CD4-positive, alpha-beta memory T cell (primary cell): ENCODE data around the gene TXLNA. TPM values are rescaled to one million over a fixed set of nuclear protein-coding genes. Genes with fewer than 3 reads are reported as not detected.

Experiments
- CTCF ChIA-PET: fragments of 350-600 bp; sonication (Branson Sonifier 250); formaldehyde crosslinking; loops from one replicate; lab custom pipeline; 2021; ENCODE audit warnings: inconsistent platforms; ENCODE audit not compliant: partially characterized antibody; lab: Charles Lee
- POLR2A ChIA-PET: fragments of 350-600 bp; sonication (Branson Sonifier 250); formaldehyde crosslinking; loops from one replicate; lab custom pipeline; 2021; ENCODE audit not compliant: partially characterized antibody; lab: Charles Lee
- DNase-seq, 5 donors: peaks; one replicate each; pipeline versions ENCODE4 v3.0.0 to v3.0.0-alpha.2; 2020 to 2022; ENCODE audit warnings: mixed read lengths in 1 of 5
- H3K27ac ChIP-seq: one replicate; pipeline ENCODE4 v1.7.0; 2013; ENCODE audit warnings: low read depth, low read length
- H3K27me3 ChIP-seq: 2 replicates; pipeline ENCODE4 v1.7.0; 2013; ENCODE audit warnings: mild to moderate bottlenecking, low read length, moderate library complexity; ENCODE audit not compliant: insufficient read depth
- H3K36me3 ChIP-seq: 2 replicates; pipeline ENCODE4 v1.7.0; 2013; ENCODE audit warnings: mild to moderate bottlenecking, low read length, moderate library complexity; ENCODE audit not compliant: insufficient read depth
- H3K4me1 ChIP-seq: 2 replicates; pipeline ENCODE4 v1.7.0; 2013; ENCODE audit warnings: mild to moderate bottlenecking, low read length, moderate library complexity; ENCODE audit not compliant: insufficient read depth
- H3K4me3 ChIP-seq, 2 donors: one replicate each; pipeline ENCODE4 v1.7.0; 2013; ENCODE audit warnings: low read length in 2 of 2, mild to moderate bottlenecking in 1 of 2
- H3K9me3 ChIP-seq, 2 donors: one replicate each; pipeline ENCODE4 v1.7.0; 2013; ENCODE audit warnings: low read length in 2 of 2, control low read depth in 1 of 2; ENCODE audit not compliant: control insufficient read depth in 1 of 2
- H3K27ac Mint-ChIP-seq, 7 donors: one replicate each; pipeline ENCODE4 v1.8.0; 2020 to 2021; ENCODE audit warnings: mixed read lengths in 7 of 7, mild to moderate bottlenecking in 6 of 7, inconsistent platforms in 3 of 7, moderate library complexity in 3 of 7
- H3K27me3 Mint-ChIP-seq, 2 donors: one replicate each; pipeline ENCODE4 v1.8.0; 2020 to 2021; ENCODE audit warnings: mixed read lengths in 2 of 2
- H3K36me3 Mint-ChIP-seq, 2 donors: one replicate each; pipeline ENCODE4 v1.8.0; 2020 to 2021; ENCODE audit warnings: mixed read lengths in 2 of 2, inconsistent platforms in 1 of 2, mild to moderate bottlenecking in 1 of 2
- H3K4me1 Mint-ChIP-seq, 4 donors: one replicate each; pipeline ENCODE4 v1.8.0; 2020 to 2021; ENCODE audit warnings: mixed read lengths in 4 of 4, mild to moderate bottlenecking in 1 of 4
- H3K4me3 Mint-ChIP-seq, 8 donors: one replicate each; pipeline ENCODE4 v1.8.0; 2020 to 2021; ENCODE audit warnings: mixed read lengths in 8 of 8, mild to moderate bottlenecking in 7 of 8, moderate library complexity in 6 of 8, inconsistent platforms in 3 of 8
- H3K9me3 Mint-ChIP-seq, 8 donors: one replicate each; pipeline ENCODE4 v1.8.0; 2020 to 2021; ENCODE audit warnings: mixed read lengths in 8 of 8, mild to moderate bottlenecking in 5 of 8, inconsistent platforms in 3 of 8, moderate library complexity in 1 of 8
- intact Hi-C: fragments of 100-400 bp; cut with micrococcal nuclease; formaldehyde crosslinking; loops from one replicate; pipeline ENCODE4 v1.15.1; 2023
- polyA plus RNA-seq, 2 donors: library from polyadenylated mRNA; unstranded; fragments of 300-500 nt; fragmentation: Illumina TruSeq; gene quantifications; one replicate each; pipeline ENCODE4 v1.2.3, GENCODE V29; 2021
- total RNA-seq, 2 experiments: library from RNA; stranded (reverse); gene quantifications; one replicate each; pipeline ENCODE4 v1.2.3, GENCODE V29; 2021

TXLNA gene
- total and polyA plus RNA-seq, 4 experiments from 2014 or later, result 21.8 to 43.4 (median 37.5) TPM

GRCh38 chr1:32181563-32181962 is 2.1 kb downstream of the TXLNA start:
- H3K4me3 ChIP-seq, result no peak overlapping the region
- no peaks in the 10 kb centered on the region for H3K27me3 ChIP-seq
- peak overlapping the region; percentile 52 to 93 (median 90) for H3K4me3 Mint-ChIP-seq
- H3K9me3 Mint-ChIP-seq, result peaks cover 0 to 2% (median 0%) of the 10 kb centered on the region in 8 donors
- H3K27ac Mint-ChIP-seq, result peak overlapping the region; percentile 47 to 94 (median 92)
- peaks cover 20% of the 10 kb centered on the region for H3K36me3 ChIP-seq
- no peaks in the 10 kb centered on the region for H3K27me3 Mint-ChIP-seq
- intact Hi-C loops, result no loop called here
- peaks cover 29 to 44% of the 10 kb centered on the region in 2 donors for H3K36me3 Mint-ChIP-seq
- ChIA-PET POLR2A (interaction anchor here (0.6 to 3.6 kb wide), 4 partner anchors 16 to 69 kb away, joined by 3 to 20 read pairs (median 4); partner anchors contain the start of genes CCDC28B and LCK), CTCF (no interaction called here)
- peaks cover 36 to 65% (median 51%) of the 10 kb centered on the region in 4 donors for H3K4me1 Mint-ChIP-seq
- no peaks in the 10 kb centered on the region for H3K9me3 ChIP-seq
- peaks cover 31% of the 10 kb centered on the region for H3K4me1 ChIP-seq
- H3K27ac ChIP-seq, result peak overlapping the region; percentile 83
- DNase-seq, result no peak

- H3K27ac ChIP-seq, result no peak overlapping the region
- no peak for DNase-seq
- peaks cover 32 to 45% of the 10 kb centered on the region in 2 donors for H3K36me3 Mint-ChIP-seq
- ChIA-PET POLR2A (interaction anchor here (0.6 to 3.6 kb wide), 4 partner anchors 16 to 69 kb away, joined by 3 to 20 read pairs (median 4); partner anchors contain the start of genes CCDC28B and LCK), CTCF (interaction anchor here (1.0 kb wide), 1 partner anchor 16 kb away, joined by 3 read pairs; no protein-coding TSS in a partner anchor)
- H3K9me3 Mint-ChIP-seq, result peaks cover 0 to 2% (median 0%) of the 10 kb centered on the region in 8 donors
- peak overlapping the region in 5 of 7 donors; percentile 22 to 90 (median 62) for H3K27ac Mint-ChIP-seq
- H3K36me3 ChIP-seq, result peaks cover 22% of the 10 kb centered on the region
- H3K4me1 Mint-ChIP-seq, result peaks cover 37 to 65% (median 52%) of the 10 kb centered on the region in 4 donors
- H3K4me3 Mint-ChIP-seq, result peak overlapping the region in 2 of 8 donors; percentile 10 to 85
- intact Hi-C loops, result no loop called here
- peaks cover 31% of the 10 kb centered on the region for H3K4me1 ChIP-seq
- no peak overlapping the region for H3K4me3 ChIP-seq
- H3K27me3 ChIP-seq, result no peaks in the 10 kb centered on the region
- H3K9me3 ChIP-seq, result no peaks in the 10 kb centered on the region
- no peaks in the 10 kb centered on the region for H3K27me3 Mint-ChIP-seq
Observed at GRCh38 chr1:32182060-32182459, 2.6 kb downstream of the TXLNA start.

- Histone ChIP-seq H3K4me3 (no peak overlapping the region), H3K27ac (no peak overlapping the region), H3K27me3 (no peaks in the 10 kb centered on the region), H3K36me3 (peaks cover 47% of the 10 kb centered on the region), H3K9me3 (no peaks in the 10 kb centered on the region), H3K4me1 (peaks cover 21% of the 10 kb centered on the region)
- CTCF ChIA-PET, result no interaction called here
- peaks cover 0 to 2% (median 0%) of the 10 kb centered on the region in 8 donors for H3K9me3 Mint-ChIP-seq
- peaks cover 50 to 64% of the 10 kb centered on the region in 2 donors for H3K36me3 Mint-ChIP-seq
- intact Hi-C loops, result no loop called here
- no peaks in the 10 kb centered on the region for H3K27me3 Mint-ChIP-seq
- peaks cover 34 to 53% (median 45%) of the 10 kb centered on the region in 4 donors for H3K4me1 Mint-ChIP-seq
- H3K4me3 Mint-ChIP-seq, result no peak overlapping the region
- no peak for DNase-seq
- POLR2A ChIA-PET, result interaction anchor here (1.5 kb wide), 1 partner anchor 16 kb away, joined by 4 read pairs; the partner anchor contains the start of gene CCDC28B
- H3K27ac Mint-ChIP-seq, result peak overlapping the region in 2 of 7 donors; percentile 4 to 70
Observed at GRCh38 chr1:32184650-32185049, 5.2 kb downstream of the TXLNA start.

GRCh38 chr1:32186077-32186476 is 6.6 kb downstream of the TXLNA start:
- ChIA-PET CTCF (interaction anchor here (1.2 kb wide), 1 partner anchor 9 kb away, joined by 3 read pairs; no protein-coding TSS in a partner anchor), POLR2A (interaction anchor here (0.7 kb wide), 1 partner anchor 14 kb away, joined by 3 read pairs; the partner anchor contains the start of gene CCDC28B)
- intact Hi-C loops, result no loop called here
- H3K27ac Mint-ChIP-seq, result peak overlapping the region in 1 of 7 donors; percentile 6
- peaks cover 13% of the 10 kb centered on the region for H3K4me1 ChIP-seq
- no peaks in the 10 kb centered on the region for H3K27me3 Mint-ChIP-seq
- no peak overlapping the region for H3K27ac ChIP-seq
- H3K4me3 Mint-ChIP-seq, result no peak overlapping the region
- peaks cover 27 to 41% (median 36%) of the 10 kb centered on the region in 4 donors for H3K4me1 Mint-ChIP-seq
- H3K9me3 Mint-ChIP-seq, result peaks cover 0 to 2% (median 0%) of the 10 kb centered on the region in 8 donors
- H3K9me3 ChIP-seq, result no peaks in the 10 kb centered on the region
- no peak for DNase-seq
- H3K36me3 ChIP-seq, result peaks cover 59% of the 10 kb centered on the region
- H3K27me3 ChIP-seq, result no peaks in the 10 kb centered on the region
- H3K36me3 Mint-ChIP-seq, result peaks cover 57 to 68% of the 10 kb centered on the region in 2 donors
- no peak overlapping the region for H3K4me3 ChIP-seq

GRCh38 chr1:32186491-32186890 is 7.0 kb downstream of the TXLNA start:
- H3K4me1 Mint-ChIP-seq, result peaks cover 23 to 37% (median 32%) of the 10 kb centered on the region in 4 donors
- POLR2A ChIA-PET, result interaction anchor here (0.7 kb wide), 2 partner anchors 14 to 149 kb away, joined by 3 read pairs; partner anchors contain the start of genes CCDC28B and MARCKSL1
- H3K4me3 Mint-ChIP-seq, result no peak overlapping the region
- Histone ChIP-seq H3K4me1 (peaks cover 9% of the 10 kb centered on the region), H3K9me3 (no peaks in the 10 kb centered on the region), H3K4me3 (no peak overlapping the region), H3K36me3 (peaks cover 63% of the 10 kb centered on the region), H3K27ac (no peak overlapping the region), H3K27me3 (no peaks in the 10 kb centered on the region)
- DNase-seq, result no peak
- H3K27me3 Mint-ChIP-seq, result no peaks in the 10 kb centered on the region
- H3K9me3 Mint-ChIP-seq, result peaks cover 0 to 2% (median 0%) of the 10 kb centered on the region in 8 donors
- CTCF ChIA-PET, result interaction anchor here (1.2 kb wide), 1 partner anchor 9 kb away, joined by 3 read pairs; no protein-coding TSS in a partner anchor
- H3K36me3 Mint-ChIP-seq, result peaks cover 57 to 68% of the 10 kb centered on the region in 2 donors
- intact Hi-C loops, result no loop called here
- H3K27ac Mint-ChIP-seq, result peak overlapping the region in 2 of 7 donors; percentile 6 to 33

- H3K27ac Mint-ChIP-seq, result no peak overlapping the region
- no peak overlapping the region for H3K4me3 Mint-ChIP-seq
- H3K36me3 Mint-ChIP-seq, result peaks cover 69 to 75% of the 10 kb centered on the region in 2 donors
- peaks cover 0 to 2% (median 0%) of the 10 kb centered on the region in 8 donors for H3K9me3 Mint-ChIP-seq
- peaks cover 75% of the 10 kb centered on the region for H3K36me3 ChIP-seq
- H3K27me3 Mint-ChIP-seq, result no peaks in the 10 kb centered on the region
- no peak overlapping the region for H3K4me3 ChIP-seq
- ChIA-PET POLR2A (no interaction called here), CTCF (interaction anchor here (1.3 to 1.4 kb wide), 2 partner anchors 10 to 61 kb away, joined by 3 to 8 read pairs; no protein-coding TSS in a partner anchor)
- H3K4me1 ChIP-seq, result no peaks in the 10 kb centered on the region
- H3K4me1 Mint-ChIP-seq, result peaks cover 19 to 25% (median 22%) of the 10 kb centered on the region in 4 donors
- H3K9me3 ChIP-seq, result no peaks in the 10 kb centered on the region
- no peak overlapping the region for H3K27ac ChIP-seq
- DNase-seq, result no peak
- H3K27me3 ChIP-seq, result no peaks in the 10 kb centered on the region
- intact Hi-C loops, result no loop called here
Observed at GRCh38 chr1:32187850-32188249, 8.4 kb downstream of the TXLNA start.
